Esophagus squamous epithelium (tissue), 5 donors: ENCODE data around the gene NFIC. TPM values are rescaled to one million over a fixed set of nuclear protein-coding genes. Genes with fewer than 3 reads are reported as not detected.

Source experiments
- DNase-seq: peaks from one replicate; lab custom pipeline; 2025; lab: John Stamatoyannopoulos, UW
- H3K27ac ChIP-seq, 4 donors: fragments of 200-600 bp; sonication (generic); one replicate each; pipeline ENCODE4 v1.5.1; 2016 to 2019; ENCODE audit warnings: mild to moderate bottlenecking in 1 of 4
- H3K27me3 ChIP-seq, 4 donors: fragments of 200-600 bp; sonication (generic); 1 replicate in 3 of 4; 2 replicates in 1 of 4; pipeline versions ENCODE4 v1.5.1 to v1.6.0; 2017 to 2021; ENCODE audit warnings: antibody characterized with exemption in 1 of 4
- H3K36me3 ChIP-seq, 3 donors: fragments of 200-600 bp; sonication (generic); one replicate each; pipeline ENCODE4 v1.5.1; 2016 to 2019
- H3K4me1 ChIP-seq, 3 donors: fragments of 200-600 bp; sonication (generic); one replicate each; pipeline ENCODE4 v1.5.1; 2017 to 2019
- H3K4me3 ChIP-seq, 4 donors: fragments of 200-600 bp; sonication (generic); 1 replicate in 3 of 4; 2 replicates in 1 of 4; pipeline ENCODE4 v1.5.1; 2016 to 2019; ENCODE audit warnings: mild to moderate bottlenecking in 2 of 4, moderate library complexity in 1 of 4
- H3K9me3 ChIP-seq, 3 donors: fragments of 200-600 bp; sonication (generic); one replicate each; pipeline ENCODE4 v1.5.1; 2016 to 2019
- POLR2A ChIP-seq, 4 donors: fragments of 450-650 bp; IDR thresholded peaks; one replicate each; pipeline ENCODE4 v1.6.1; 2017; ENCODE audit warnings: antibody characterized with exemption in 4 of 4, mild to moderate bottlenecking in 4 of 4, moderate library complexity in 3 of 4
- WGBS, 2 donors: methylation state at CpG; one replicate each; pipeline ENCODE4 v1.1.5; 2018; 5-methylcytosine and 5-hydroxymethylcytosine counted together
- intact Hi-C: fragments of 100-400 bp; cut with DNase I; formaldehyde crosslinking; loops from one replicate; pipeline ENCODE4 v1.15.0; 2022
- total RNA-seq, 4 donors: library from RNA; depleted of rRNA; stranded (reverse); fragments of >200 nt; gene quantifications; one replicate each; pipeline ENCODE4 v1.1.0, GENCODE V29; 2016
- TF ChIP-seq, protein P1 (sequence below), 6 experiments: fragments of 450-650 bp in 4 of 6; fragments of 200-600 bp in 2 of 6; sonication (generic) in 2 of 6; IDR thresholded peaks; one replicate each; pipeline ENCODE4 v1.5.1; 2016 to 2019; ENCODE audit warnings: antibody characterized with exemption in 6 of 6, mild to moderate bottlenecking in 4 of 6, moderate library complexity in 4 of 6
- donor health status: DM: yes; HTN: yes; CAD: no.

NFIC gene
- total RNA-seq, 4 donors from 2014 or later: 40.8 to 80.9 (median 61.0) TPM

DNA sequence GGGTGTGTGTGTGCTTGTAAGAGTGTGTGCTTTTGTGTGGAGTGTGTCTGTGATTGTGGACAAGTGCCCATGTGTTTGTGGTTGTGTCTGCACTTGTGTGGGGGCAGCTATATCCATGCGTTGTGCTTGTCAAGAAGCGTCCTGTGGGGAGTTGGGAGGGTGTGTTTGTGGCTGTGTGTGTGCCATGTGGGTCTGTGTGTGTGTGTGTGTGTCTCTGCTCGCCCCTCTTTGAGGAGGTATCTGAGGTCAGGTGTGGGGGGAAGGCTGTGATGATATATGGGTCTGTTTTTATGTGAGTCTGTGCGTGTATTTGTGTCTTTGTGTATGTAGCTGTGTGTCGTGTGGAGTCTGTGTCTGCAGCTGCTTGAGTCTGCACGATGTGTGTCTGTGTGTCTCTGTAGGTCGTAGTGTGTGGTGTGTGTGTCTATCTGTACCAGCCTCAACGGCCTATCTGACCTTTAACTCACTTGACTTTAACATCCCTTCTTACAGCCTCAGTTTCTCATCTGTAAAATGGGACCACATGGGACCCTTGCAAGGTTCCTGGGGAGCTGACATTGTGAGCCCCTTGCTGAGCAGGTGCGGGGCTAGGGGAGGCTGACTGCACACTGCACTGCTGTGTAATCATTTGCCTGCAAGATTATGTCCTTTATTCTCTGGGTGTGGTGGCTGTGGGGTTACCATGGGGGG is 4.0 kb upstream of the NFIC start:
- peak overlapping the region; percentile 98 to 100 (median 99) for H3K27ac ChIP-seq
- no peaks in the 10 kb centered on the region for H3K36me3 ChIP-seq
- TF ChIP-seq, protein P1, sequence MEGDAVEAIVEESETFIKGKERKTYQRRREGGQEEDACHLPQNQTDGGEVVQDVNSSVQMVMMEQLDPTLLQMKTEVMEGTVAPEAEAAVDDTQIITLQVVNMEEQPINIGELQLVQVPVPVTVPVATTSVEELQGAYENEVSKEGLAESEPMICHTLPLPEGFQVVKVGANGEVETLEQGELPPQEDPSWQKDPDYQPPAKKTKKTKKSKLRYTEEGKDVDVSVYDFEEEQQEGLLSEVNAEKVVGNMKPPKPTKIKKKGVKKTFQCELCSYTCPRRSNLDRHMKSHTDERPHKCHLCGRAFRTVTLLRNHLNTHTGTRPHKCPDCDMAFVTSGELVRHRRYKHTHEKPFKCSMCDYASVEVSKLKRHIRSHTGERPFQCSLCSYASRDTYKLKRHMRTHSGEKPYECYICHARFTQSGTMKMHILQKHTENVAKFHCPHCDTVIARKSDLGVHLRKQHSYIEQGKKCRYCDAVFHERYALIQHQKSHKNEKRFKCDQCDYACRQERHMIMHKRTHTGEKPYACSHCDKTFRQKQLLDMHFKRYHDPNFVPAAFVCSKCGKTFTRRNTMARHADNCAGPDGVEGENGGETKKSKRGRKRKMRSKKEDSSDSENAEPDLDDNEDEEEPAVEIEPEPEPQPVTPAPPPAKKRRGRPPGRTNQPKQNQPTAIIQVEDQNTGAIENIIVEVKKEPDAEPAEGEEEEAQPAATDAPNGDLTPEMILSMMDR (IDR thresholded peaks at IDR 0.05): no peak
- no peak for TF ChIP-seq POLR2A (IDR thresholded peaks at IDR 0.05)
- 38 to 55% methylated on average over 5 of the region's 9 CpGs for WGBS, 2 donors
- peaks cover 37 to 81% (median 37%) of the 10 kb centered on the region in 3 donors for H3K4me1 ChIP-seq
- DNase-seq: no peak
- H3K27me3 ChIP-seq: no peaks in the 10 kb centered on the region
- H3K9me3 ChIP-seq: no peaks in the 10 kb centered on the region
- H3K4me3 ChIP-seq: peak overlapping the region in 2 of 4 donors; percentile 93 to 100
- intact Hi-C loops: no loop called here

DNA sequence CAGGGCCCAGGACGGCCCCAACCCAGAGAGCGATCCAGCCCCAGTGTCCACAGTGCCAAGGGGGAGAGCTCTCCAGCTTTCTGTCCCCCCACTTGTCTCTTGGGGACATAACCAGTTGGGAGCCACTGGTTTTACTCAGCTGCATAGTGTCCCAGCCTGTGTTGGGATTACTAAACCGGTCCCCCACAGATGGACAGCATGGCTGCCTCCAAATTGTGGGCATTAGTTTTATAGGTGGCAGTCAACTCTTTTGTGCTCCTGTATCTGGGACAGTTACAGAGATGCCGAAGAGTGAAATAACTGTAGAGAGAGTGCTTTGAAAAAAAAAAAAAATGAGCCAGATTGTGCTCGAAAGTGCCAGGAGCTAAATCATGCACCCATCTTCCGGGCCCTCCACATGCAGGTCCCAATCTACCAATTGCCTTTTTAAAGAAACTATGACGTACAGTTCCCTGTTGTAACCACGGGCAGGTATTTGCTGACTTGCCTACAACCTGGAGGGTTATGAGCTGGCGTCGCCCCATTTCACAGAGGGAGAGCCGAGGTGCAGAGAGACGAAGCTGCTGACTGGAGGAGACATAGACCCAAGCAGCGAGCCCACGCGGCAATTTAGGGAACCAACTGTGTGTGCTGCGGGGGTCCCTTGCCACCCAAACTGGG is 2.4 kb upstream of the NFIC start:
- intact Hi-C loops: no loop called here
- no peak for TF ChIP-seq POLR2A (IDR thresholded peaks at IDR 0.05)
- TF ChIP-seq, protein P1 (IDR thresholded peaks at IDR 0.05): no peak
- no peak overlapping the region for H3K4me3 ChIP-seq
- 44 to 76% methylated on average over 14 to 16 of the region's 16 CpGs for WGBS, 2 donors
- no peaks in the 10 kb centered on the region for H3K9me3 ChIP-seq
- H3K27ac ChIP-seq: peak overlapping the region; percentile 13 to 99 (median 98)
- peaks cover 23 to 81% (median 38%) of the 10 kb centered on the region in 3 donors for H3K4me1 ChIP-seq
- H3K27me3 ChIP-seq: no peaks in the 10 kb centered on the region
- H3K36me3 ChIP-seq: no peaks in the 10 kb centered on the region
- DNase-seq: no peak

DNA sequence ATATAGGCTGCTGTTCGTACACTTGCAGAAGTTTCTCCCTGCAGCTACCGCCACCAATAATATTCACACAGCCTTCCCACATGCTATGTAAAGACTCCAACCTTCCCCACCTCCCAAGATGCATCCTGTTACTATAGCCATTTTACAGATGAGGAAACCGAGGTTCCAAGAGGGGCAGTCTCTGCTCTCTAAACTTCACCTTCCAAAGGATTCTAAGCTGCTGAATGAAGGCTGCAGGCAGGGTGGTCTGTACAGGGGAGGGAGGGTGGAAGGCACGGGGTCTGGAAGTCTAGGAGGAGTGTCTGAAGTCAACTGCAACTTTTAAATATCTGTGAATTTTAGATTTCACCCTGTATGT is 1.9 kb upstream of the NFIC start:
- H3K4me1 ChIP-seq: peaks cover 23 to 85% (median 42%) of the 10 kb centered on the region in 3 donors
- intact Hi-C loops: no loop called here
- WGBS, 2 donors: 68 to 74% methylated on average over 4 of the region's 4 CpGs
- H3K9me3 ChIP-seq: no peaks in the 10 kb centered on the region
- DNase-seq: no peak
- peak overlapping the region; percentile 13 to 99 (median 98) for H3K27ac ChIP-seq
- no peaks in the 10 kb centered on the region for H3K36me3 ChIP-seq
- no peaks in the 10 kb centered on the region for H3K27me3 ChIP-seq
- TF ChIP-seq, protein P1 (IDR thresholded peaks at IDR 0.05): no peak
- TF ChIP-seq POLR2A (IDR thresholded peaks at IDR 0.05): no peak
- H3K4me3 ChIP-seq: no peak overlapping the region

DNA sequence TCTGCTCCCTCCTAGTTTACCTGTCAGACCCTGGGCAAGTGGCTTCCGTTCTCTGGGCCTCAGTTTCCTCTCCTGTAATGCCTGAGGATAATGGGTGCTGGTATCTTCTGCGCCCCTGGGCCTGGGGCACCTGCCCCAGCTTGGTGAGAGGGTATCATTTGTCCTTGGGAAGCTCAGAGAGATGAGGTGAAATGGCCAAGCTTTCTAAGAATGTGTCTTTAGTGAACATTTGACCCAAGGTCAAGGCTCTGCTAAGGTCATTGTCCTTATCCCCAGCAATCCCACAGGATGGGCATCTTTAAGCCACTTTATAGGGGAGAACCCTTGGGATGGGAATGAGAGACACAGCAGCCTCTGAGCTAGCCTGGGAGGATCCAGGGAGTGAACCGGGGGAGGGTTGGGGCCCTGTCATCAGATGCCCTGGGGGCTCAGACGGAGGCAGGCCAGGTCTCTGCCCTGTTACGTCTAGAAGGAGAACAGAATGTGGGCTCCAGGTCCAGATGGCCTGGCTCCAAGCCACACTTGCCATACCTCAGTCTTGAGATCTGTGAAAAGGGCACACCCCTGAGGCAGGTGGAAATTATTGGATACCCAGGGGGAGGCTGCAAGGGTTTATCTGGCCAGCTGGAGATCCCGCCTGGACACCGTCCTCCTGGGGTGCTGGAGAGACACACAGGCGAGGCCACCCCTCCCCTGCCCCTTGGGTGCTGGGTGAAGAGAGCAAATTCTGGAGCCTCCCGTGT is 1.1 kb upstream of the NFIC start:
- Histone ChIP-seq H3K4me1 (peaks cover 30 to 93% (median 45%) of the 10 kb centered on the region in 3 donors), H3K27ac (peak overlapping the region; percentile 98 to 99 (median 99)), H3K27me3 (no peaks in the 10 kb centered on the region), H3K36me3 (no peaks in the 10 kb centered on the region), H3K4me3 (peak overlapping the region; percentile 83 to 92 (median 86)), H3K9me3 (no peaks in the 10 kb centered on the region)
- 59% methylated on average over 3 of the region's 9 CpGs; no CpG with 5 or more reads in 1 of the 2 donors for WGBS, 2 donors
- no peak for DNase-seq
- intact Hi-C loops: no loop called here
- TF ChIP-seq, protein P1 (IDR thresholded peaks at IDR 0.05): no peak
- no peak for TF ChIP-seq POLR2A (IDR thresholded peaks at IDR 0.05)
